K562 (cell line): Measurements from ENCODE around the gene C1orf116. TPM values are rescaled to one million over a fixed set of nuclear protein-coding genes. Genes with fewer than 3 reads are reported as not detected.
A peak's percentile ranks its signal among the peaks of the same experiment; 100 is the strongest.

Experiments used
- ATAC-seq: fragments of 200-7000 bp; cut with Tn5 transposase; 3 replicates; pipeline ENCODE4 v1.9.1; 2020; ENCODE audit warnings: moderate library complexity
- BruUV-seq: library from RNA; stranded (reverse); fragments of 400-500 nt; replicated peaks from 2 replicates; lab custom pipeline; 2021; lab: Mats Ljungman, UMichigan
- CTCF ChIA-PET: fragments of 300-600 bp; formaldehyde crosslinking; extraction: SDS; loops from one replicate; lab custom pipeline; 2021; ENCODE audit warnings: low intra/inter-chr PET ratio; lab: Yijun Ruan, JAX
- POLR2A ChIA-PET: fragments of 300-600, 350-650 bp; sonication (Branson Sonifier 250); formaldehyde crosslinking; extraction: SDS; loops from one replicate; lab custom pipeline; 2021; ENCODE audit warnings: antibody characterized with exemption, inconsistent platforms; lab: Yijun Ruan, JAX
- DNase-seq, 4 experiments: peaks; one replicate each; pipeline versions ENCODE4 v3.0.0 to v3.0.0-alpha.2; 2011 to 2018; ENCODE audit warnings: low spot score in 3 of 4, mixed read lengths in 3 of 4; ENCODE audit errors: extremely low read depth in 1 of 4
- FAIRE-seq: peaks from 2 replicates; lab custom pipeline; 2011; peaks lifted over from hg19 to GRCh38; lab: Jason Lieb, UNC
- H2AFZ ChIP-seq: 2 replicates; pipeline ENCODE4 v1.6.0; 2011; ENCODE audit warnings: low read depth, low read length, control low read depth, inconsistent platforms
- H3K27ac ChIP-seq: fragments of 200-600 bp; 3 replicates; pipeline ENCODE4 v1.8.0; 2011; ENCODE audit warnings: low read depth, mild to moderate bottlenecking, control low read depth, inconsistent platforms, low read length, moderate library complexity, mixed read lengths; ENCODE audit errors: extremely low read depth
- H3K27me3 ChIP-seq, 2 experiments: fragments of 300-600 bp in 1 of 2; 2 replicates in 1 of 2; 3 replicates in 1 of 2; pipeline versions ENCODE4 v1.6.0 to v1.8.0; 2011; ENCODE audit warnings: inconsistent platforms in 2 of 2, low read length in 2 of 2, mild to moderate bottlenecking in 1 of 2, mixed read lengths in 1 of 2, moderate library complexity in 1 of 2; ENCODE audit not compliant: control insufficient read depth in 2 of 2, insufficient read depth in 2 of 2
- H3K36me3 ChIP-seq: fragments of 300-600 bp; 3 replicates; pipeline ENCODE4 v1.8.0; 2011; ENCODE audit warnings: mild to moderate bottlenecking, low read length, inconsistent platforms; ENCODE audit not compliant: control insufficient read depth, insufficient read depth
- H3K4me1 ChIP-seq, 2 experiments: fragments of 200-600 bp in 1 of 2; replicated peaks in 1 of 2; 2 replicates in 1 of 2; 3 replicates in 1 of 2; pipeline versions ENCODE4 v1.5.1 to v1.8.0; 2011; ENCODE audit warnings: inconsistent platforms in 2 of 2, low read length in 2 of 2, mild to moderate bottlenecking in 1 of 2, mixed read lengths in 1 of 2, moderate library complexity in 1 of 2; ENCODE audit not compliant: control insufficient read depth in 2 of 2, insufficient read depth in 2 of 2
- H3K4me2 ChIP-seq: 2 replicates; pipeline ENCODE4 v1.6.1; 2011; ENCODE audit warnings: low read length, control low read depth, inconsistent platforms, mixed read lengths; ENCODE audit not compliant: insufficient read depth
- H3K4me3 ChIP-seq: fragments of 200-600 bp; sonication (generic), shearing (Covaris generic); 2 replicates; pipeline ENCODE4 v1.5.1; 2016; ENCODE audit warnings: control low read depth, inconsistent platforms
- H3K79me2 ChIP-seq: fragments of 200-600 bp; 3 replicates; pipeline ENCODE4 v1.8.0; 2011; ENCODE audit warnings: low read length, inconsistent platforms; ENCODE audit not compliant: control insufficient read depth, insufficient read depth
- H3K9ac ChIP-seq, 2 experiments: 2 replicates each; pipeline versions ENCODE4 v1.6.0 to v1.6.1; 2011; ENCODE audit warnings: low read depth in 2 of 2, low read length in 2 of 2, control low read depth in 1 of 2, inconsistent platforms in 1 of 2, mild to moderate bottlenecking in 1 of 2, mixed read lengths in 1 of 2; ENCODE audit not compliant: insufficient read depth in 1 of 2
- H3K9me1 ChIP-seq: one replicate; pipeline ENCODE4 v1.6.0; 2011; ENCODE audit warnings: inconsistent platforms, mild to moderate bottlenecking, low read length, moderate library complexity; ENCODE audit not compliant: control insufficient read depth, insufficient read depth
- H3K9me3 ChIP-seq: replicated peaks from 2 replicates; pipeline ENCODE4 v1.5.1; 2011; ENCODE audit warnings: low read depth, low read length, inconsistent platforms; ENCODE audit not compliant: control insufficient read depth, insufficient read depth
- H4K20me1 ChIP-seq: replicated peaks from 2 replicates; pipeline ENCODE4 v1.6.1; 2011; ENCODE audit warnings: low read length, inconsistent platforms, mixed read lengths; ENCODE audit not compliant: control insufficient read depth, insufficient read depth
- DLX4 ChIP-seq: fragments of 250-450 bp; sonication (Bioruptor Pico); IDR thresholded peaks from 2 replicates; pipeline ENCODE4 v1.6.1; 2021; ENCODE audit warnings: mild to moderate bottlenecking
- E2F3 ChIP-seq: fragments of 250-450 bp; sonication (Bioruptor Pico); IDR thresholded peaks from 2 replicates; pipeline ENCODE4 v1.4.0; 2020; ENCODE audit warnings: mild to moderate bottlenecking
- E4F1 ChIP-seq: fragments of 250-450 bp; sonication (Bioruptor Pico); IDR thresholded peaks from 2 replicates; pipeline ENCODE4 v1.5.0; 2021; ENCODE audit warnings: mild to moderate bottlenecking, borderline replicate concordance
- L3MBTL2 ChIP-seq: fragments of 450-650 bp; IDR thresholded peaks from 2 replicates; pipeline ENCODE4 v1.6.1; 2016; ENCODE audit warnings: mild to moderate bottlenecking, moderate library complexity
- MAZ ChIP-seq, 2 experiments: fragments of 450-650 bp in 1 of 2; sonication (generic) in 1 of 2; formaldehyde crosslinking; IDR thresholded peaks in 1 of 2; conservative IDR thresholded peaks in 1 of 2; 2 replicates each; pipeline versions ENCODE4 v1.4.0 to v1.5.0; 2020; ENCODE audit warnings: mild to moderate bottlenecking in 1 of 2, missing genetic modification reagents in 1 of 2
- MLX ChIP-seq, 2 experiments: fragments of 450-650 bp in 1 of 2; sonication (generic) in 1 of 2; formaldehyde crosslinking; conservative IDR thresholded peaks; 2 replicates each; pipeline versions ENCODE4 v1.4.0 to v1.8.1; 2020 to 2022; ENCODE audit warnings: mild to moderate bottlenecking in 1 of 2, missing genetic modification reagents in 1 of 2
- PRPF4 ChIP-seq: fragments of 200-400 bp; formaldehyde crosslinking; IDR thresholded peaks from one replicate; pipeline ENCODE4 v1.6.1; 2017; ENCODE audit warnings: low read length, low read depth, mild to moderate bottlenecking; ENCODE audit not compliant: insufficient read depth, poor library complexity, severe bottlenecking
- RBM17 ChIP-seq: fragments of 200-400 bp; formaldehyde crosslinking; IDR thresholded peaks from 2 replicates; pipeline ENCODE4 v1.6.1; 2017; ENCODE audit warnings: low read depth, mild to moderate bottlenecking, low read length, borderline replicate concordance
- TBL1XR1 ChIP-seq, 2 experiments: IDR thresholded peaks; 2 replicates each; pipeline ENCODE4 v1.6.1; 2012; ENCODE audit warnings: improper control_type of control experiment in 2 of 2, low read length in 2 of 2, mild to moderate bottlenecking in 1 of 2
- TSHZ1 ChIP-seq: fragments of 250-450 bp; sonication (Bioruptor Pico); IDR thresholded peaks from 2 replicates; pipeline ENCODE4 v1.4.0; 2020; ENCODE audit warnings: mild to moderate bottlenecking, moderate library complexity
- ZNF511 ChIP-seq: sonication (generic); formaldehyde crosslinking; IDR thresholded peaks from 2 replicates; pipeline ENCODE4 v1.8.0; 2022; ENCODE audit warnings: mild to moderate bottlenecking, missing genetic modification reagents
- WGBS: fragments of 100-300 bp; shearing (Covaris generic); methylation state at CpG from one replicate; pipeline ENCODE4 v1.1.6; 2016; ENCODE audit warnings: low coverage, mixed read lengths; ENCODE audit not compliant: insufficient coverage; ENCODE audit errors: missing lambda C conversion rate; 5-methylcytosine and 5-hydroxymethylcytosine counted together
- in situ Hi-C: fragments of 300-500 bp; cut with MboI; formaldehyde crosslinking; loops from 4 replicates; pipeline ENCODE4 v1.15.0; 2018; ENCODE audit warnings: inconsistent platforms, mixed read lengths
- intact Hi-C: fragments of 100-400 bp; cut with micrococcal nuclease; formaldehyde crosslinking; loops from 2 replicates; pipeline ENCODE4 v1.14.2; 2022
- polyA plus RNA-seq, 8 experiments: library from polyadenylated mRNA; depleted of rRNA in 4 of 8; stranded (reverse) in 5 of 8; unstranded in 3 of 8; fragments of >200 nt; fragmentation: Nextera tagmentation in 2 of 8; fragmentation: Illumina TruSeq in 1 of 8; extraction: Ambion mirVana in 2 of 8; extraction: Trizol in 1 of 8; gene quantifications; 2 replicates each; pipeline versions ENCODE4 v1.2.1 to v1.2.3, GENCODE V29; 2011 to 2014; ENCODE audit warnings: inconsistent platforms in 1 of 8, missing spikeins in 1 of 8
- total RNA-seq, 7 experiments: library from RNA; depleted of rRNA in 6 of 7; stranded (reverse); fragments of >200 nt in 6 of 7; fragmentation: Illumina TruSeq in 2 of 7; extraction: Trizol in 2 of 7; gene quantifications; 2 replicates each; pipeline versions ENCODE4 v1.2.1 to v1.2.3, GENCODE V29; 2011 to 2021; ENCODE audit warnings: low replicate concordance in 1 of 7

The C1orf116 gene
- total and polyA plus RNA-seq, 9 of the 15 experiments (the other 6 are each of a cell fraction or from before 2014, with no cell fraction given): 0.62 to 3.0 (median 0.95) TPM

- DNase-seq (peak in 1 of 4 experiments; percentile 48), FAIRE-seq (no peak), ATAC-seq (no peak; the same call in 2 of the 3 replicates)
- WGBS: 20% methylated on average over 5 of the region's 5 CpGs
- in situ Hi-C loops: no loop called here
- Histone ChIP-seq H3K4me3 (no peak overlapping the region), H3K4me2 (peak overlapping the region; percentile 59), H3K4me1 (peaks cover 17 to 91% of the 10 kb centered on the region in 2 experiments), H3K9me3 (no peaks in the 10 kb centered on the region), H3K36me3 (no peaks in the 10 kb centered on the region), H2AFZ (peak overlapping the region; percentile 61), H3K9me1 (no peaks in the 10 kb centered on the region), H4K20me1 (no peaks in the 10 kb centered on the region), H3K27me3 (no peaks in the 10 kb centered on the region), H3K79me2 (peaks cover 12% of the 10 kb centered on the region; the same call in 2 of the 3 replicates), H3K27ac (peak overlapping the region; percentile 35), H3K9ac (peak overlapping the region in 1 of 2 experiments; percentile 15; a peak in 2 of 4 replicates)
- intact Hi-C loops: no loop called here
- CTCF ChIA-PET: no interaction called here
- POLR2A ChIA-PET: interaction anchor here (0.7 to 9.0 kb wide), 8 partner anchors 9 to 216 kb away, joined by 3 to 104 read pairs (median 8); partner anchors contain the start of genes PFKFB2 and YOD1
- BruUV-seq: no TSS peak
- TF ChIP-seq ZNF511 (no peak), E4F1 (CRISPR knock-in tag) (no peak), MAZ (CRISPR knock-in tag; conservative IDR thresholded peaks at IDR 0.05 in 1 of 2, IDR thresholded peaks at IDR 0.05 in 1 of 2) (peak in 1 of 2 experiments; percentile 19; a peak in 1 of 4 replicates), TBL1XR1 (IDR thresholded peaks at IDR 0.05; ENCODE audit: low read length in 2 of 2) (no peak), MLX (CRISPR knock-in tag; conservative IDR thresholded peaks at IDR 0.05) (no peak), TSHZ1 (CRISPR knock-in tag) (no peak), DLX4 (CRISPR knock-in tag) (no peak), E2F3 (CRISPR knock-in tag) (no peak), PRPF4 (no peak), L3MBTL2 (peak; percentile 46; the same call in 1 of the 2 replicates), RBM17 (no peak)
Measured at GRCh38 chr1:207029701-207030521, 2.6 kb downstream of the C1orf116 start.
